K562 treated with DMSO at 1 percent for 4 hours (cell line): ENCODE results near the gene APAF1. TPM values are rescaled to one million over a fixed set of nuclear protein-coding genes. Genes with fewer than 3 reads are reported as not detected.

Experiments
- total RNA-seq: library from RNA; unstranded; fragments of 300-600 nt; gene quantifications from 2 replicates; pipeline ENCODE4 v1.2.3, GENCODE V29; 2022; ENCODE audit not compliant: insufficient read depth

APAF1 gene
- 9.0 and 9.3 TPM in 2 replicates for total RNA-seq

GRCh38 chr12:98644712-98645571 is at the start of gene APAF1, which contains the start of gene IKBIP:
TSS of gene APAF1 (plus strand) at chr12:98645290. CDS start at chr12:98648360, 3,070 bp downstream.
TSS of gene IKBIP (minus strand) at chr12:98644788. CDS start at chr12:98644701, 87 bp downstream.

Other genes starting within 250 kb of the APAF1 start
- gene TMPO, start 129.7 kb upstream of the APAF1 start, total RNA-seq, result 85.1 and 101 TPM in 2 replicates
- 473 and 521 TPM in 2 replicates for gene SLC25A3, start 51.6 kb upstream of the APAF1 start, total RNA-seq
- gene IKBIP, start 502 bp upstream of the APAF1 start, total RNA-seq, result 9.3 and 11.7 TPM in 2 replicates